ENCODE results near the gene TMEM150A.
"Not testable (repeated sequence)": the region's sequence is repeated elsewhere in the genome, so short reads cannot be mapped to it uniquely, and the experiment has no call there.

The TMEM150A gene

DNA sequence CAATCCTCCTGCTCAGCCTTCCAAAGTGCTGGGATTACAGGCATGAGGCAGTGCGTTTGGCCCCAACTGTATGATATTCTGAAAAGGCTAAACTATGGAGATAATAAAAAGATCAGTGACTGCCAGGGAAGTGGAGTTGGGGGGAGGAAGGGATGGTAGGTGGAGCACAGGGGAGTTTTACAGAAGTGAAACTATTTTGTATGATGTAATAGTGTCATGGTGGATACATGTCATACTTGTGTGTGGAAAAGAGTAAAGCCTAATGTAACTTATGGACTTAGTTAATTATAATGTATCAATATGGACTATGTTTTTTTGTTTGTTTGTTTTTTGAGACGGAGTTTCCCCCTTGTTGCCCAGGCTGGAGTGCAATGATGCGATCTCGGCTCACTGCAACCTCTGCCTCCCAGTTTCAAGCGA lies 38.3 kb downstream of the TMEM150A start:
- DNase-seq (ENCODE audit: low read depth in 2 of 2) = no peak

GRCh38 chr2:85561280-85562212 lies 41.0 kb downstream of the TMEM150A start, which contains the start of gene GGCX:
TSS of gene GGCX (minus strand) at chr2:85561493. CDS start at chr2:85561428, 65 bp downstream.
- peak; percentile 71 for DNase-seq (ENCODE audit: low read depth in 2 of 2)

- no peak for DNase-seq (ENCODE audit: low read depth in 2 of 2)
Observed at GRCh38 chr2:85560812-85561279, 41.7 kb downstream of the TMEM150A start.

- DNase-seq (ENCODE audit: low read depth in 2 of 2) = not testable (repeated sequence)
Observed at GRCh38 chr2:85560403-85560726, 42.1 kb downstream of the TMEM150A start.

GRCh38 chr2:85558160-85558559 lies 44.3 kb downstream of the TMEM150A start:
- no peak for DNase-seq (ENCODE audit: low read depth in 2 of 2)

DNA sequence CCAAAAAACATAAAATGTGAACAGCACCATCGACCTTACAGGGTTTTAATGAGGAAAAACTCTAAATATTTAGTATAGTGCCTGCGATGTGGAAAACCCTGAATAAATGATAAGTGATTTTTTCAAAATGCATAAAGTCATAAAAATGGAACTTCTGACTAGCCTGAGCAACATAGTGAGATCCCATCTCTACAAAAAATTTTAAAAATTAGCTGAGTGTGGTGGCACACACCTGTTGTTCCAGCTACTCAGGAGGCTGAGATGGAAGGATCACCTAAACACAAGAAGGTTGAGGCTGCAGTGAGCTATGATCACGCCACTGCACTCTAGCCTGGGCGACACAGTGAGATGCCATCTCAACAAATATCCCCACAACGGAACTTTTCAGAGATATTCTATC lies 45.4 kb downstream of the TMEM150A start:
- no peak for DNase-seq (ENCODE audit: low read depth in 2 of 2)

GRCh38 chr2:85554980-85555612 lies 47.4 kb downstream of the TMEM150A start:
- no peak for DNase-seq (ENCODE audit: low read depth in 2 of 2)

DNA sequence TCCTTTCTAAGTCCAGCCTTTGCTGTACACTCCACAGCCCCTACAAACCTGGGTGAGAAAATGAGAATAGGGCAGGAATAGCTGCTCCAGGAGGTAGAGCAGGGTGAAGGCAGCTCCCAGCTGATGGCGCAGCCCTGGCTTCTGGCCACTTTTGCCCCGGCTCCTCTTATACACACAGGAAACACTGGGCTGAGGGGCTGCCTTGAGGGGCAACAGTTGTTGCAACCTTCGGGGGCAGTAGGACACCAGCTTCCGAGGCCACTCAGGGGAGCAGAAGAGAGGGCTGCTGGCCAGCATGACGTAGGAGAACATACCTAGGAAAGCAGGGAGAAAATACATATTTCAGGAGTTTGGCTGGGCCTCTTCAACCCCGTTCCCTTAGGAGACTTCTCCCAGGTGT lies 49.3 kb downstream of the TMEM150A start:
- DNase-seq (ENCODE audit: low read depth in 2 of 2) = no peak

GRCh38 chr2:85551698-85552678 lies 50.5 kb downstream of the TMEM150A start:
- DNase-seq (ENCODE audit: low read depth in 2 of 2) = peak in 1 of 2 experiments; percentile 31

GRCh38 chr2:85550486-85550885 lies 52.0 kb downstream of the TMEM150A start:
- no peak for DNase-seq (ENCODE audit: low read depth in 2 of 2)

- peak; percentile 83 to 85 for DNase-seq (ENCODE audit: low read depth in 2 of 2)
Observed at GRCh38 chr2:85549826-85550225, 52.7 kb downstream of the TMEM150A start.

- DNase-seq (ENCODE audit: low read depth in 2 of 2) = no peak
Observed at GRCh38 chr2:85549095-85549494, 53.4 kb downstream of the TMEM150A start.

GRCh38 chr2:85548608-85548900 lies 53.9 kb downstream of the TMEM150A start:
- DNase-seq (ENCODE audit: low read depth in 2 of 2) = no peak
